GM12878 (cell line): Measurements from ENCODE around the gene RNMT. TPM values are rescaled to one million over a fixed set of nuclear protein-coding genes. Genes with fewer than 3 reads are reported as not detected.

Source experiments
- ATAC-seq: fragments of 200-7000 bp; cut with Tn5 transposase; 3 replicates; pipeline ENCODE4 v1.9.1; 2020; ENCODE audit warnings: mild to moderate bottlenecking, moderate library complexity
- BruUV-seq: library from RNA; stranded (reverse); fragments of 400-500 nt; replicated peaks from 2 replicates; lab custom pipeline; 2021; lab: Mats Ljungman, UMichigan
- CTCF ChIA-PET: fragments of 300-600 bp; sonication (Branson Sonifier 250); formaldehyde crosslinking; extraction: SDS; loops from one replicate; lab custom pipeline; 2021; ENCODE audit warnings: inconsistent platforms; lab: Yijun Ruan, JAX
- POLR2A ChIA-PET: fragments of 350-600 bp; formaldehyde crosslinking; extraction: SDS; loops from one replicate; lab custom pipeline; 2021; ENCODE audit warnings: inconsistent platforms; lab: Charles Lee
- RAD21 ChIA-PET: fragments of 300-600 bp; sonication (Branson Sonifier 250); formaldehyde crosslinking; loops from one replicate; lab custom pipeline; 2023; ENCODE audit warnings: antibody characterized with exemption; ENCODE audit not compliant: unreplicated experiment; lab: Charles Lee
- SMC1A ChIA-PET: fragments of 300-600 bp; sonication (Branson Sonifier 250); formaldehyde crosslinking; loops from one replicate; lab custom pipeline; 2023; ENCODE audit not compliant: unreplicated experiment, uncharacterized antibody; lab: Charles Lee
- DNase-seq: peaks from one replicate; pipeline ENCODE4 v3.0.0-alpha.2; 2011; ENCODE audit warnings: low read depth, low spot score
- FAIRE-seq: peaks from 3 replicates; lab custom pipeline; 2011; peaks lifted over from hg19 to GRCh38; lab: Jason Lieb, UNC
- H2AFZ ChIP-seq: 2 replicates; pipeline ENCODE4 v1.6.0; 2011; ENCODE audit warnings: low read depth, low read length, control low read depth; ENCODE audit not compliant: control insufficient read depth
- H3K27ac ChIP-seq: 2 replicates; pipeline ENCODE4 v1.5.1; 2011; ENCODE audit warnings: control low read depth; ENCODE audit not compliant: control insufficient read depth, insufficient read depth
- H3K27me3 ChIP-seq, 2 experiments: replicated peaks in 1 of 2; 2 replicates each; pipeline versions ENCODE4 v1.6.0 to v1.6.1; 2011; ENCODE audit warnings: low read length in 1 of 2; ENCODE audit not compliant: control insufficient read depth in 2 of 2, insufficient read depth in 2 of 2
- H3K36me3 ChIP-seq, 2 experiments: 2 replicates each; pipeline ENCODE4 v1.5.1; 2011; ENCODE audit warnings: low read length in 1 of 2; ENCODE audit not compliant: control insufficient read depth in 2 of 2, insufficient read depth in 2 of 2
- H3K4me1 ChIP-seq: 2 replicates; pipeline ENCODE4 v1.6.1; 2011; ENCODE audit warnings: mild to moderate bottlenecking, low read length, moderate library complexity, mixed read lengths; ENCODE audit not compliant: control insufficient read depth, insufficient read depth
- H3K4me2 ChIP-seq: 2 replicates; pipeline ENCODE4 v1.6.0; 2011; ENCODE audit warnings: control low read depth; ENCODE audit not compliant: control insufficient read depth, insufficient read depth
- H3K4me3 ChIP-seq: fragments of 200-600 bp; sonication (generic); 2 replicates; pipeline ENCODE4 v1.5.1; 2016
- H3K79me2 ChIP-seq: 2 replicates; pipeline ENCODE4 v1.6.0; 2011; ENCODE audit warnings: low read length; ENCODE audit not compliant: control insufficient read depth, insufficient read depth
- H3K9ac ChIP-seq: 2 replicates; pipeline ENCODE4 v1.8.0; 2011; ENCODE audit warnings: low read length, control low read depth, mixed read lengths; ENCODE audit not compliant: control insufficient read depth, insufficient read depth
- H3K9me3 ChIP-seq: replicated peaks from 3 replicates; pipeline ENCODE4 v1.5.1; 2011; ENCODE audit warnings: mild to moderate bottlenecking, low read length; ENCODE audit not compliant: control insufficient read depth, insufficient read depth
- H4K20me1 ChIP-seq: 2 replicates; pipeline ENCODE4 v1.6.0; 2011; ENCODE audit not compliant: control insufficient read depth, insufficient read depth
- BCL3 ChIP-seq: IDR thresholded peaks from 2 replicates; pipeline ENCODE4 v1.6.1; 2011; ENCODE audit warnings: borderline replicate concordance, low read depth, mild to moderate bottlenecking, moderate library complexity, low read length; ENCODE audit not compliant: insufficient read depth, poor library complexity, severe bottlenecking
- CHD2 ChIP-seq: IDR thresholded peaks from 2 replicates; pipeline ENCODE4 v1.6.1; 2011; ENCODE audit warnings: low read depth, low read length, improper control_type of control experiment, borderline replicate concordance
- CREM ChIP-seq: IDR thresholded peaks from 2 replicates; pipeline ENCODE4 v1.6.1; 2014; ENCODE audit warnings: antibody characterized with exemption, low read depth
- IRF3 ChIP-seq: fragments of 450-650 bp; IDR thresholded peaks from 2 replicates; pipeline ENCODE4 v1.6.1; 2014; ENCODE audit warnings: mild to moderate bottlenecking
- LARP7 ChIP-seq: fragments of 450-650 bp; IDR thresholded peaks from 2 replicates; pipeline ENCODE4 v1.6.1; 2017; ENCODE audit warnings: mild to moderate bottlenecking
- RAD51 ChIP-seq: fragments of 450-650 bp; IDR thresholded peaks from 2 replicates; pipeline ENCODE4 v1.6.1; 2016; ENCODE audit warnings: moderate library complexity, mild to moderate bottlenecking, inconsistent platforms
- ZNF274 ChIP-seq: IDR thresholded peaks from one replicate; pipeline ENCODE4 v1.8.0; 2011; ENCODE audit not compliant: insufficient read length, insufficient read depth
- WGBS: methylation state at CpG from one replicate; pipeline ENCODE4 v1.1.6; 2016; ENCODE audit warnings: low lambda C conversion rate; ENCODE audit not compliant: insufficient replicate concordance, insufficient coverage; ENCODE audit errors: missing lambda C conversion rate; 5-methylcytosine and 5-hydroxymethylcytosine counted together
- in situ Hi-C: fragments of 300-500 bp; cut with MboI; formaldehyde crosslinking; loops from 9 replicates; pipeline ENCODE4 v1.14.3; 2018; ENCODE audit warnings: mixed read lengths
- intact Hi-C: fragments of 100-400 bp; cut with micrococcal nuclease; formaldehyde crosslinking; loops from one replicate; pipeline ENCODE4 v1.14.2; 2022; ENCODE audit not compliant: unreplicated experiment
- polyA plus RNA-seq, 11 experiments: library from polyadenylated mRNA; depleted of rRNA in 4 of 11; unstranded in 6 of 11; stranded (reverse) in 5 of 11; fragments of >200 nt; fragmentation: Nextera tagmentation in 4 of 11; fragmentation: Illumina TruSeq in 1 of 11; extraction: Ambion mirVana in 4 of 11; extraction: Trizol in 1 of 11; gene quantifications; 1 replicate in 1 of 11; 2 replicates in 10 of 11; pipeline versions ENCODE4 v1.2.1 to v1.2.3, GENCODE V29; 2011 to 2016; ENCODE audit warnings: inconsistent platforms in 2 of 11, missing spikeins in 2 of 11, low read depth in 1 of 11
- total RNA-seq, 4 experiments: library from RNA; depleted of rRNA in 3 of 4; stranded (reverse); fragments of >200 nt in 3 of 4; fragmentation: Illumina TruSeq in 1 of 4; extraction: Trizol in 1 of 4; gene quantifications; 2 replicates each; pipeline versions ENCODE4 v1.2.1 to v1.2.3, GENCODE V29; 2013 to 2021
- TF ChIP-seq, protein P1 (sequence below): fragments of 450-650 bp; IDR thresholded peaks from 2 replicates; pipeline ENCODE4 v1.6.1; 2017; ENCODE audit warnings: mild to moderate bottlenecking, low read depth, inconsistent platforms; ENCODE audit not compliant: poor library complexity, severe bottlenecking
- TF ChIP-seq, protein P2 (sequence below): IDR thresholded peaks from 2 replicates; pipeline ENCODE4 v1.6.1; 2012; ENCODE audit warnings: low read length, inconsistent platforms

RNMT gene
- total and polyA plus RNA-seq, 10 of the 15 experiments (the other 5 are each of a cell fraction or from before 2014, with no cell fraction given) = 18.1 to 63.2 (median 38.8) TPM

DNA sequence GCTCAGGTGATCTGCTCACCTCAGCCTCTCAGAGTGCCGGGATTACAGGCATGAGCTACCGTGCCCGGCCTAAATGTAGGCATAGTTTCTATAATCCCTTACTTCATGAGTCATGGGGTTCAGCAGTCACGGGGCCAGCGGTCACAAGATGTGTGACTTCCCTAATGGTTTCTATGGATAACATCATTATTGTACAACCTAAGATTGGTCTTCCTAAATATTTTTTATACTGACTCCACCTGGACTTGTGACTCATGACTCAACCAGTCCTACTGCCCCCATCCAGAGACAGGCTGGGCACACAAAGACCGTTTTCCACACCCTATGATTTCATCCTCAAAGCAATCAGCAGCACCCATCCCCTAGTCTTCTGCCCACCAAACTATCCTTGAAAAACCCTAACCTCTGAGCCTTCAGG is 16.1 kb upstream of the RNMT start:
- H3K4me3 ChIP-seq = no peak overlapping the region
- ChIA-PET SMC1A (no interaction called here), RAD21 (no interaction called here), CTCF (no interaction called here), POLR2A (no interaction called here)
- in situ Hi-C loops = no loop called here
- H3K36me3 ChIP-seq = no peaks in the 10 kb centered on the region; a peak in 2 of 4 replicates
- 98% methylated on average over 6 of the region's 6 CpGs for WGBS
- H3K9me3 ChIP-seq = peaks cover 12% of the 10 kb centered on the region; the same call in 2 of the 3 replicates
- H4K20me1 ChIP-seq = no peaks in the 10 kb centered on the region
- H3K9ac ChIP-seq = no peak overlapping the region
- no peak for ATAC-seq
- H3K27me3 ChIP-seq = no peaks in the 10 kb centered on the region
- BruUV-seq = no TSS peak
- no peak for DNase-seq
- no peak for FAIRE-seq
- TF ChIP-seq ZNF274 = no peak
- no peak for TF ChIP-seq IRF3
- TF ChIP-seq CREM = no peak
- TF ChIP-seq RAD51 = no peak
- no peak for TF ChIP-seq CHD2
- H3K79me2 ChIP-seq = peaks cover 46% of the 10 kb centered on the region
- H3K4me2 ChIP-seq = no peak overlapping the region
- H3K27ac ChIP-seq = no peak overlapping the region
- intact Hi-C loops = no loop called here
- H3K4me1 ChIP-seq = no peaks in the 10 kb centered on the region
- no peak overlapping the region for H2AFZ ChIP-seq

GRCh38 chr18:13712400-13713131 is 13.9 kb upstream of the RNMT start:
- WGBS = 98% methylated on average over 8 of the region's 8 CpGs
- POLR2A ChIA-PET = interaction anchor here (0.6 kb wide), 1 partner anchor 29 kb away, joined by 4 read pairs; no protein-coding TSS in a partner anchor
- no TSS peak for BruUV-seq
- FAIRE-seq (no peak), ATAC-seq (no peak), DNase-seq (no peak)
- RAD21 ChIA-PET = no interaction called here
- no peaks in the 10 kb centered on the region for H3K4me1 ChIP-seq
- SMC1A ChIA-PET = interaction anchor here (0.6 to 1.6 kb wide), 3 partner anchors 10 to 554 kb away, joined by 3 to 7 read pairs (median 3); no protein-coding TSS in a partner anchor
- no peak overlapping the region for H3K27ac ChIP-seq
- CTCF ChIA-PET = interaction anchor here (0.8 kb wide), 2 partner anchors 10 to 14 kb away, joined by 3 read pairs; no protein-coding TSS in a partner anchor
- no peak overlapping the region for H3K4me3 ChIP-seq
- TF ChIP-seq LARP7 = no peak
- TF ChIP-seq BCL3 = no peak
- TF ChIP-seq, protein P1, sequence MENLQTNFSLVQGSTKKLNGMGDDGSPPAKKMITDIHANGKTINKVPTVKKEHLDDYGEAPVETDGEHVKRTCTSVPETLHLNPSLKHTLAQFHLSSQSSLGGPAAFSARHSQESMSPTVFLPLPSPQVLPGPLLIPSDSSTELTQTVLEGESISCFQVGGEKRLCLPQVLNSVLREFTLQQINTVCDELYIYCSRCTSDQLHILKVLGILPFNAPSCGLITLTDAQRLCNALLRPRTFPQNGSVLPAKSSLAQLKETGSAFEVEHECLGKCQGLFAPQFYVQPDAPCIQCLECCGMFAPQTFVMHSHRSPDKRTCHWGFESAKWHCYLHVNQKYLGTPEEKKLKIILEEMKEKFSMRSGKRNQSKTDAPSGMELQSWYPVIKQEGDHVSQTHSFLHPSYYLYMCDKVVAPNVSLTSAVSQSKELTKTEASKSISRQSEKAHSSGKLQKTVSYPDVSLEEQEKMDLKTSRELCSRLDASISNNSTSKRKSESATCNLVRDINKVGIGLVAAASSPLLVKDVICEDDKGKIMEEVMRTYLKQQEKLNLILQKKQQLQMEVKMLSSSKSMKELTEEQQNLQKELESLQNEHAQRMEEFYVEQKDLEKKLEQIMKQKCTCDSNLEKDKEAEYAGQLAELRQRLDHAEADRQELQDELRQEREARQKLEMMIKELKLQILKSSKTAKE = no peak
- TF ChIP-seq, protein P2, sequence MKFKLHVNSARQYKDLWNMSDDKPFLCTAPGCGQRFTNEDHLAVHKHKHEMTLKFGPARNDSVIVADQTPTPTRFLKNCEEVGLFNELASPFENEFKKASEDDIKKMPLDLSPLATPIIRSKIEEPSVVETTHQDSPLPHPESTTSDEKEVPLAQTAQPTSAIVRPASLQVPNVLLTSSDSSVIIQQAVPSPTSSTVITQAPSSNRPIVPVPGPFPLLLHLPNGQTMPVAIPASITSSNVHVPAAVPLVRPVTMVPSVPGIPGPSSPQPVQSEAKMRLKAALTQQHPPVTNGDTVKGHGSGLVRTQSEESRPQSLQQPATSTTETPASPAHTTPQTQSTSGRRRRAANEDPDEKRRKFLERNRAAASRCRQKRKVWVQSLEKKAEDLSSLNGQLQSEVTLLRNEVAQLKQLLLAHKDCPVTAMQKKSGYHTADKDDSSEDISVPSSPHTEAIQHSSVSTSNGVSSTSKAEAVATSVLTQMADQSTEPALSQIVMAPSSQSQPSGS = no peak
- in situ Hi-C loops = no loop called here
- H3K9me3 ChIP-seq = peaks cover 11% of the 10 kb centered on the region; the same call in 2 of the 3 replicates
- no peaks in the 10 kb centered on the region for H3K27me3 ChIP-seq
- H2AFZ ChIP-seq = no peak overlapping the region
- no peaks in the 10 kb centered on the region for H3K36me3 ChIP-seq
- intact Hi-C loops = no loop called here
- H3K79me2 ChIP-seq = peaks cover 57% of the 10 kb centered on the region
- H3K9ac ChIP-seq = no peak overlapping the region
- H3K4me2 ChIP-seq = no peak overlapping the region
- no peaks in the 10 kb centered on the region for H4K20me1 ChIP-seq
